Body of pancreas (tissue), 4 donors: ENCODE measurements around the gene TMEM184B.

Experiments used
- CTCF ChIP-seq, 7 experiments: fragments of 450-650 bp in 4 of 7; fragments of 200-600 bp in 3 of 7; sonication (generic) in 3 of 7; IDR thresholded peaks; one replicate each; pipeline ENCODE4 v1.5.1; 2016 to 2019; ENCODE audit warnings: antibody characterized with exemption in 7 of 7
- POLR2A ChIP-seq, 3 donors: fragments of 450-650 bp; IDR thresholded peaks; one replicate each; pipeline ENCODE4 v1.6.1; 2016; ENCODE audit warnings: antibody characterized with exemption in 3 of 3, mild to moderate bottlenecking in 2 of 3

DNA sequence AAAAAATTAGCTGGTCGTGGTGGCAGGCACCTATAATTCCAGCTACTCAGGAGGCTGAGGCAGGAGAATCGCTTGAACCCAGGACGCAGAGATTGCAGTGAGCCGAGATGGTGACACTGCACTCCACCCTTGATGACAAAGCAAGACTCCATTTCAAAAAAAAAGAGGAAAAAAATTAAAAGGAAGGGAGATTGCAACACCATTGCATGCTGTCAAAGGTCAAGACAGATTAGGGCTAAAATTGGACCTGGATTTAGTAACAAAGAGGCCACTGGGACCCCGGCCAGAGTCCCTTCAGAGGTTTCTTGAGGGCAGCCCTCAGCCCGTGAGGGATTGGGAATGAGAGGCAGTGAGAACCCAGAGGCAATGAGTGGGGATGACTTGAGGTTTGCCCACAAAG, 79.2 kb downstream of the TMEM184B start:
- TF ChIP-seq CTCF (IDR thresholded peaks at IDR 0.05), result no peak
- TF ChIP-seq POLR2A (IDR thresholded peaks at IDR 0.05), result no peak
